DMS153 treated with DMSO at 0.1 percent for 48 hours (cell line): ENCODE results near the gene ZNF423.

Experiments
- DNase-seq: peaks from one replicate; lab custom pipeline; 2025; ENCODE audit not compliant: unreplicated experiment; lab: John Stamatoyannopoulos, UW

The ZNF423 gene

GRCh38 chr16:49849037-49849753 lies 6.7 kb downstream of the ZNF423 start:
- no peak for DNase-seq

- no peak for DNase-seq
These were observed 7.4 kb downstream of the ZNF423 start for GRCh38 chr16:49848530-49848929.

GRCh38 chr16:49846800-49847199 lies 9.1 kb downstream of the ZNF423 start:
- DNase-seq: no peak

GRCh38 chr16:49844359-49844758 lies 11.6 kb downstream of the ZNF423 start:
- no peak for DNase-seq

GRCh38 chr16:49843758-49844157 lies 12.2 kb downstream of the ZNF423 start:
- no peak for DNase-seq

- no peak for DNase-seq
These were observed 12.9 kb downstream of the ZNF423 start for GRCh38 chr16:49842972-49843371.

- DNase-seq: no peak
These were observed 16.7 kb downstream of the ZNF423 start for GRCh38 chr16:49839017-49839825.

GRCh38 chr16:49838441-49839016 lies 17.4 kb downstream of the ZNF423 start:
- DNase-seq: no peak

- DNase-seq: no peak
These were observed 18.1 kb downstream of the ZNF423 start for GRCh38 chr16:49837688-49838410.

- no peak for DNase-seq
These were observed 19.2 kb downstream of the ZNF423 start for GRCh38 chr16:49836668-49837067.

GRCh38 chr16:49836218-49836617 lies 19.7 kb downstream of the ZNF423 start:
- DNase-seq: no peak

GRCh38 chr16:49835161-49835777 lies 20.6 kb downstream of the ZNF423 start:
- no peak for DNase-seq

GRCh38 chr16:49834531-49835151 lies 21.3 kb downstream of the ZNF423 start:
- DNase-seq: no peak

GRCh38 chr16:49833796-49834530 lies 21.9 kb downstream of the ZNF423 start:
- DNase-seq: no peak

GRCh38 chr16:49833085-49833484 lies 22.8 kb downstream of the ZNF423 start:
- DNase-seq: no peak

GRCh38 chr16:49832177-49832576 lies 23.7 kb downstream of the ZNF423 start:
- DNase-seq: no peak

- no peak for DNase-seq
These were observed 25.0 kb downstream of the ZNF423 start for GRCh38 chr16:49830873-49831272.

- no peak for DNase-seq
These were observed 27.2 kb downstream of the ZNF423 start for GRCh38 chr16:49828533-49829267.

- no peak for DNase-seq
These were observed 28.0 kb downstream of the ZNF423 start for GRCh38 chr16:49827805-49828438.
